Testis (tissue), 3 donors: ENCODE results near the gene LAIR2. TPM values are rescaled to one million over a fixed set of nuclear protein-coding genes. Genes with fewer than 3 reads are reported as not detected.
"Not testable (repeated sequence)": the region's sequence is repeated elsewhere in the genome, so short reads cannot be mapped to it uniquely, and the experiment has no call there.

ENCODE experiments used
- DNase-seq: peaks from one replicate; pipeline ENCODE4 v3.0.0-alpha.2; 2019
- H3K27ac ChIP-seq, 2 donors: fragments of 200-600 bp; sonication (generic); one replicate each; pipeline ENCODE4 v1.5.1; 2019
- H3K27me3 ChIP-seq: fragments of 200-600 bp; sonication (generic); one replicate; pipeline ENCODE4 v1.5.1; 2019
- H3K36me3 ChIP-seq: fragments of 200-600 bp; sonication (generic); one replicate; pipeline ENCODE4 v1.5.1; 2017; ENCODE audit warnings: low read depth; ENCODE audit errors: missing control alignments
- H3K4me1 ChIP-seq: fragments of 200-600 bp; sonication (generic); one replicate; pipeline ENCODE4 v1.5.1; 2019
- H3K4me3 ChIP-seq, 2 donors: fragments of 200-600 bp; sonication (generic); one replicate each; pipeline ENCODE4 v1.5.1; 2017 to 2019
- H3K9me3 ChIP-seq: fragments of 200-600 bp; sonication (generic); one replicate; pipeline ENCODE4 v1.5.1; 2017
- CTCF ChIP-seq, 3 experiments: fragments of 450-650 bp in 2 of 3; fragments of 200-600 bp in 1 of 3; sonication (generic) in 1 of 3; IDR thresholded peaks; one replicate each; pipeline ENCODE4 v1.5.1; 2016 to 2019; ENCODE audit warnings: antibody characterized with exemption in 3 of 3, mild to moderate bottlenecking in 2 of 3, moderate library complexity in 1 of 3
- POLR2A ChIP-seq: fragments of 450-650 bp; IDR thresholded peaks from one replicate; pipeline ENCODE4 v1.6.1; 2017; ENCODE audit warnings: antibody characterized with exemption, mild to moderate bottlenecking, moderate library complexity
- WGBS, 2 donors: methylation state at CpG; one replicate each; pipeline ENCODE4 v1.1.5; 2018; 5-methylcytosine and 5-hydroxymethylcytosine counted together
- intact Hi-C: fragments of 100-400 bp; cut with DNase I; formaldehyde crosslinking; loops from one replicate; pipeline ENCODE4 v1.15.1; 2023; ENCODE audit warnings: low total_unique reads
- polyA plus RNA-seq: library from polyadenylated mRNA; stranded (reverse); fragments of 350-450 nt; fragmentation: Illumina TruSeq; extraction: RNeasy Lipid Tissue Mini Kit (QIAGEN cat#74804); gene quantifications from one replicate; pipeline ENCODE4 v1.2.3, GENCODE V29; 2014; ENCODE audit warnings: low read depth, low replicate concordance; ENCODE audit not compliant: insufficient read depth
- total RNA-seq, 2 donors: library from RNA; depleted of rRNA; stranded (reverse); fragments of >200 nt; gene quantifications; one replicate each; pipeline ENCODE4 v1.2.3, GENCODE V29; 2016

Gene LAIR2
- total and polyA plus RNA-seq, 3 donors from 2014 or later = 0.65 TPM; not detected in 2

GRCh38 chr19:54493967-54494585 is 8.6 kb upstream of the LAIR2 start:
- intact Hi-C loops = no loop called here
- no peak for DNase-seq
- no peak overlapping the region for H3K4me3 ChIP-seq
- WGBS, 2 donors = 72 to 86% methylated on average over 10 of the region's 10 CpGs
- H3K9me3 ChIP-seq = no peaks in the 10 kb centered on the region
- no peaks in the 10 kb centered on the region for H3K4me1 ChIP-seq
- TF ChIP-seq CTCF (IDR thresholded peaks at IDR 0.05) (no peak), POLR2A (no peak)
- no peaks in the 10 kb centered on the region for H3K27me3 ChIP-seq
- H3K27ac ChIP-seq = no peak overlapping the region
- H3K36me3 ChIP-seq = no peaks in the 10 kb centered on the region

- H3K27ac ChIP-seq, DNase-seq, H3K4me1 ChIP-seq, intact Hi-C loops, H3K9me3 ChIP-seq, H3K36me3 ChIP-seq, H3K4me3 ChIP-seq, H3K27me3 ChIP-seq: not testable (repeated sequence)
- WGBS, 2 donors = 75 to 77% methylated on average over 5 of the region's 5 CpGs
Measured at GRCh38 chr19:54495284-54495683, 7.3 kb upstream of the LAIR2 start.

DNA sequence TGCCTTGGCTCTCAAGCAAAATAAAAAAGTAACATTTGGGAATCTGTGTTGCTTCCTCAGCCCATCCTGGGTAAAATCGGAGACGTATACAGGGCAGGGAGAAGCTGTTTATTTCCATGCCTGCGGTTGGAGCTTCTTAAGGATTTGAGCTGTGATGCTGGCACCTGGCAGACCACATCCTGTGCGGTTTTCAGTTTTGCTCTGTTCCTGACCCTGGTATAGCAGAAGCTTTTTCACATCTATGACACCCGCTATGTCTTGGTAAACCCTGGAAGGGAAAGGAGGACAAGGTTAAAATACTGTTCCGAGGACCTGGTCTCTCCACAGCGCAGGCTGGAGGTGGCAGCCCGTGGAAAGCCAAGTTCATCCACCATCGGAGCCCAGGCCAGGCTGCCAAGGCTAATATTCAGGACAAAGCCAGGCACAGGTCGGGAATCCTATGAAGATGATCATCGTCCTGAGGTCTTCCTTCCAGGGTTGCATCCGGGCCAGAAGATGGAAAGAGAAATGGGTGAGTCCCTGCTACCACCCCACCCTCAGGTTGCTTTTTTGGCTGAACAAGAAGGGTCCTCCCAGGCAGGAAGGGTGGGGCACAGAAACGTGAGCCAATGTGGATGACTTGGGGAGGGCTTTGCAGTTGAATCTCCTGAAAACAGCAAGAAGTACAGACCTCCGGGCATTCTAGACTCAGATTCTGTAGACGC is 4.7 kb upstream of the LAIR2 start:
- DNase-seq, H3K36me3 ChIP-seq, H3K27ac ChIP-seq, H3K4me1 ChIP-seq, H3K27me3 ChIP-seq, H3K9me3 ChIP-seq, H3K4me3 ChIP-seq, intact Hi-C loops: not testable (repeated sequence)
- WGBS, 2 donors = 72 to 79% methylated on average over 9 of the region's 15 CpGs

- H3K27me3 ChIP-seq, H3K27ac ChIP-seq, H3K9me3 ChIP-seq, H3K4me3 ChIP-seq, H3K36me3 ChIP-seq, DNase-seq, intact Hi-C loops, H3K4me1 ChIP-seq: not testable (repeated sequence)
- 71 to 84% methylated on average over 9 of the region's 9 CpGs for WGBS, 2 donors
Measured at GRCh38 chr19:54498451-54498772, 4.2 kb upstream of the LAIR2 start.

GRCh38 chr19:54505542-54505941 is 2.9 kb downstream of the LAIR2 start:
- intact Hi-C loops, H3K36me3 ChIP-seq, H3K27ac ChIP-seq, H3K4me1 ChIP-seq, H3K9me3 ChIP-seq, H3K27me3 ChIP-seq, DNase-seq, H3K4me3 ChIP-seq: not testable (repeated sequence)
- 90 to 92% methylated on average over 4 of the region's 4 CpGs for WGBS, 2 donors

DNA sequence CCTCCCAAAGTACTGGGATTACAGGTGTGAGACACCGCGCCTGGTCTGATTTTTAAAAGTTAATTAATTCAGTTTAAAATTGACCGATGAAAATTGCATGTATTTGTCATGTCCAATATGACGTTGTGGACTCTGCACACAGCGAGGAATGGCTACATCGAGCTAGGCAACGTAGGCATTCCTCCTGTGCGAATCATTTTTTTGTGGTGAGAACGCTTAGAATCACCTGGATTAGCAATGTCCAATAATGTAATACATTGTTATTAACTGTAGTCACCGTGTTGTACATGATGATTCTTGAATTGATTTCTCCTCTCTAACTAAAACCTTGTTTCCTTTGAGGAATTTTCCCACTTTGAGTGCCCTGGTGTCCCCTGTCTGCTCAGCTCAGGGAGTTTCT is 3.4 kb downstream of the LAIR2 start:
- Histone ChIP-seq H3K27me3 (no peaks in the 10 kb centered on the region), H3K27ac (no peak overlapping the region)
- 69 to 86% methylated on average over 10 of the region's 10 CpGs for WGBS, 2 donors

GRCh38 chr19:54507038-54507717 is 4.5 kb downstream of the LAIR2 start:
- H3K4me3 ChIP-seq, H3K9me3 ChIP-seq, H3K36me3 ChIP-seq, H3K4me1 ChIP-seq, intact Hi-C loops, H3K27ac ChIP-seq, DNase-seq, H3K27me3 ChIP-seq: not testable (repeated sequence)
- 67% methylated on average over 11 of the region's 15 CpGs; no CpG with 5 or more reads in 1 of the 2 donors for WGBS, 2 donors

More for the DNA sequence above, 3.4 kb downstream of the LAIR2 start:
- H3K4me3 ChIP-seq = no peak overlapping the region
- no peaks in the 10 kb centered on the region for H3K36me3 ChIP-seq
- no peaks in the 10 kb centered on the region for H3K9me3 ChIP-seq
- DNase-seq = no peak
- intact Hi-C loops = no loop called here
- H3K4me1 ChIP-seq = no peaks in the 10 kb centered on the region
- TF ChIP-seq CTCF (IDR thresholded peaks at IDR 0.05) (no peak), POLR2A (no peak)
